ENCODE measurements around the gene KCNK10.

DNA sequence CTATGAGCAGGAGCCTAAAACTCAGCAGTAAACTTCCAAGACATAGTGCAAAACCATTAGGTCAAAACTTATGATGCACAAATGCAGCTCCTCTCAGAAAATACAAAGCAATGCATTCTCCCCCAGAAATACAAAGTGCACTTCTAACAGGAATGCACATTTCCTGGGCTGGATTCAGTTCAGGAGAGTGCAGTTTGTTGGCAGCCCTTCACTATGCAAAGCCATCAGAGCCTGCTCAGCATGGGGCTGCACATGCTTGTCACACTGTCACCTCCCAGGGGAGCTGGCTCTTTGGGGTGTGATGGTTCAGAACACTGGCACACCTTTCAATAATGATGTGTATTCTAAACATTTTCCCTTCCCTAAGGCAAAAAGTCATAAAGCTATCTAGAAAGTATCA lies 110.4 kb downstream of the KCNK10 start:
- TF ChIP-seq, protein P1, sequence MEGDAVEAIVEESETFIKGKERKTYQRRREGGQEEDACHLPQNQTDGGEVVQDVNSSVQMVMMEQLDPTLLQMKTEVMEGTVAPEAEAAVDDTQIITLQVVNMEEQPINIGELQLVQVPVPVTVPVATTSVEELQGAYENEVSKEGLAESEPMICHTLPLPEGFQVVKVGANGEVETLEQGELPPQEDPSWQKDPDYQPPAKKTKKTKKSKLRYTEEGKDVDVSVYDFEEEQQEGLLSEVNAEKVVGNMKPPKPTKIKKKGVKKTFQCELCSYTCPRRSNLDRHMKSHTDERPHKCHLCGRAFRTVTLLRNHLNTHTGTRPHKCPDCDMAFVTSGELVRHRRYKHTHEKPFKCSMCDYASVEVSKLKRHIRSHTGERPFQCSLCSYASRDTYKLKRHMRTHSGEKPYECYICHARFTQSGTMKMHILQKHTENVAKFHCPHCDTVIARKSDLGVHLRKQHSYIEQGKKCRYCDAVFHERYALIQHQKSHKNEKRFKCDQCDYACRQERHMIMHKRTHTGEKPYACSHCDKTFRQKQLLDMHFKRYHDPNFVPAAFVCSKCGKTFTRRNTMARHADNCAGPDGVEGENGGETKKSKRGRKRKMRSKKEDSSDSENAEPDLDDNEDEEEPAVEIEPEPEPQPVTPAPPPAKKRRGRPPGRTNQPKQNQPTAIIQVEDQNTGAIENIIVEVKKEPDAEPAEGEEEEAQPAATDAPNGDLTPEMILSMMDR (IDR thresholded peaks at IDR 0.05; ENCODE audit: insufficient read depth, low read length): no peak
- TF ChIP-seq POLR2AphosphoS5 (IDR thresholded peaks at IDR 0.05; ENCODE audit: low read depth) (no peak), GABPA (IDR thresholded peaks at IDR 0.05; ENCODE audit: low read depth) (no peak), SPI1 (IDR thresholded peaks at IDR 0.05; ENCODE audit: borderline replicate concordance, low read depth) (no peak)
- TF ChIP-seq, protein P2, sequence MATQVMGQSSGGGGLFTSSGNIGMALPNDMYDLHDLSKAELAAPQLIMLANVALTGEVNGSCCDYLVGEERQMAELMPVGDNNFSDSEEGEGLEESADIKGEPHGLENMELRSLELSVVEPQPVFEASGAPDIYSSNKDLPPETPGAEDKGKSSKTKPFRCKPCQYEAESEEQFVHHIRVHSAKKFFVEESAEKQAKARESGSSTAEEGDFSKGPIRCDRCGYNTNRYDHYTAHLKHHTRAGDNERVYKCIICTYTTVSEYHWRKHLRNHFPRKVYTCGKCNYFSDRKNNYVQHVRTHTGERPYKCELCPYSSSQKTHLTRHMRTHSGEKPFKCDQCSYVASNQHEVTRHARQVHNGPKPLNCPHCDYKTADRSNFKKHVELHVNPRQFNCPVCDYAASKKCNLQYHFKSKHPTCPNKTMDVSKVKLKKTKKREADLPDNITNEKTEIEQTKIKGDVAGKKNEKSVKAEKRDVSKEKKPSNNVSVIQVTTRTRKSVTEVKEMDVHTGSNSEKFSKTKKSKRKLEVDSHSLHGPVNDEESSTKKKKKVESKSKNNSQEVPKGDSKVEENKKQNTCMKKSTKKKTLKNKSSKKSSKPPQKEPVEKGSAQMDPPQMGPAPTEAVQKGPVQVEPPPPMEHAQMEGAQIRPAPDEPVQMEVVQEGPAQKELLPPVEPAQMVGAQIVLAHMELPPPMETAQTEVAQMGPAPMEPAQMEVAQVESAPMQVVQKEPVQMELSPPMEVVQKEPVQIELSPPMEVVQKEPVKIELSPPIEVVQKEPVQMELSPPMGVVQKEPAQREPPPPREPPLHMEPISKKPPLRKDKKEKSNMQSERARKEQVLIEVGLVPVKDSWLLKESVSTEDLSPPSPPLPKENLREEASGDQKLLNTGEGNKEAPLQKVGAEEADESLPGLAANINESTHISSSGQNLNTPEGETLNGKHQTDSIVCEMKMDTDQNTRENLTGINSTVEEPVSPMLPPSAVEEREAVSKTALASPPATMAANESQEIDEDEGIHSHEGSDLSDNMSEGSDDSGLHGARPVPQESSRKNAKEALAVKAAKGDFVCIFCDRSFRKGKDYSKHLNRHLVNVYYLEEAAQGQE (IDR thresholded peaks at IDR 0.05; ENCODE audit: insufficient replicate concordance, low read depth): no peak

Measured in HL-60 (cell line).